GM19328 (cell line): ENCODE data around the gene SYNPO.

Experiments used
- ATAC-seq: cut with Tn5 transposase; IDR thresholded peaks from one replicate; pipeline ENCODE4 v1.9.1; 2021; ENCODE audit warnings: mild to moderate bottlenecking, moderate library complexity; ENCODE audit not compliant: unreplicated experiment

The SYNPO gene

GRCh38 chr5:150623878-150624216, 16.6 kb upstream of the SYNPO start:
- ATAC-seq = no peak

- peak; percentile 38 for ATAC-seq
Measured at GRCh38 chr5:150624334-150625163, 15.9 kb upstream of the SYNPO start.

- ATAC-seq = no peak
Measured at GRCh38 chr5:150625164-150625535, 15.3 kb upstream of the SYNPO start.

DNA sequence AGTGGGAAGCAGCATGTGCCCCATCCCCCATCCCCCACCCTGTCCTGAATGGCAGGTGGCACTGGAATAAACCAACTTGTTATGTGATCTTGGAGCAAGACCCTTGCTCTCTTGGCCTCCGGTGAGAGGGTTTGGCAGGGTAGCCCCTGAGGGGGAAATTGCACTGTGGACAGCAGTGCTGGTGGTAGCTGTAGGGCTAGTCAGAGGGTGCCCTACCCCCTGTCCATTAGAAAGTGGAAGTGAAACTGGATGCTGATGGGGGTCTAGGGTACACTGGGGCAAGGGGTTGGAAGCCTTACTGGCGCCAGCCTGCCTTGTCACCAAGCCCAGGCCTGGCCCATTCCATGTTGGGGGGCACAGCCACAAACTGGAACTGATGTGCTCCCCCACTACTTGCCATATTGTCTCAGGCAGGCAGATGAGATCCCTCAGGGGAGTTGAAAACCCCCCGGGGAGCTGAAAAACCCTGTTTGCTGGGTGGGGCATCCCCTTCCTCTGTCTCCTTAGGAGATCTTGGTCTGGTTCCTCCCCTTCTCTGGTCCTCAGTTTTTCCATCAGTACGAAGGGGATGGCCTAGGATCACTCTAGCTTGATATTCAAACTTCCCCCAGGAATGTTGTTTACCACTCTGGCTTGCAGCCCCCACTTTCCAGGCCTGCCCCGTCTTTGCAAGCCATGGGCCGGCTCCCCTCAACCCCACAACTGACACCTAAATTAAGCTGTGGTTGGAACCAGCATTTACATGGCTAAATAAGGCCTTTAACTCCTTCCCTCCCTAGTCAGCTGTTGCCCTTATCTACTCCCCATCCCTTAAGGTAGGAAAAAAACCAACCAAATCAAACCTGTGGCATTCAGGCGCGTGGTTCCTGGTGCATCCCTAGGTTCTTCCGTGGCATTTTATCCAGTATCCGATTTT, 14.4 kb upstream of the SYNPO start:
- peak; percentile 34 for ATAC-seq

DNA sequence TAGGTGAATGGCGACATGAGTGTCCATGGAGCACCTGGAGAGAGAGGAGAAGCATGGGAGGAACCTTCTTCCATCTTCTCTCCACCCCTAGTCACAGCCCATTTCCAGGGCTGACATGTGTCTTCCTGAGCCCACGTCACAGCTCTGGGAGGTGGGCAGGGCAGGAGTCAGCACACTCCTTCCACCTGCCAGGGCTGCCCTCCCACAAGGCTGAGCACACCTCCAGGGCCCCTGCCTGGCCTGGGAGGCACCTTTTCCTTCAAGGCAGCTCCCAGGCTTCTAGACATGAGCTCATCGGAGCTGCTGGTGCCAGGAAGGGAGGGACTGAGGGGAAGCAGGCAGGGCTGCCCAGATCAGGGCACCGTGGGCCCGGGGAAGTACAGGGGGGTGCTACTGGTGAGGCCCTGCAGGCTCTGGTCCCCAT, 13.6 kb upstream of the SYNPO start:
- no peak for ATAC-seq

GRCh38 chr5:150627731-150628545, 12.5 kb upstream of the SYNPO start:
- ATAC-seq = no peak

GRCh38 chr5:150628936-150629485, 11.4 kb upstream of the SYNPO start:
- no peak for ATAC-seq

DNA sequence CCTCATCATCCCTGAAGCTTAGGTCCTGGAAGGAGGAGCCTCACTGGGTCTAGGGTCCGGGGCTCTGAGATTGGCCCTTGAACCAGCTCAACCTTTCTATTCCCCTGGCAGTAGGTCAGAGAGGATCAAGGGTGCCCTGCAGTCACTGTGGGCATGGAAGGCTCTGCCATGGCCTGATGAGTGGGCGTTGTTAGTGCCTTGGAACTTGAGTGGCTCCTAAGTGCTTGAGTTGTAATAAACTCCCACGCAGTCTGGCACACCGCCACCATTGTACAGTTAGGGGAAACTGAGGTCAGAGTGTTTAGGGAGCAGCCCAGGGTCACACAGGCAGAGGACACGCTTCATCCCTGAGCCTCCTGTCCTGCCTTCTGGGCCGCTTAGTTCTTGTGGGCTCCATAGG, 10.4 kb upstream of the SYNPO start:
- no peak for ATAC-seq

DNA sequence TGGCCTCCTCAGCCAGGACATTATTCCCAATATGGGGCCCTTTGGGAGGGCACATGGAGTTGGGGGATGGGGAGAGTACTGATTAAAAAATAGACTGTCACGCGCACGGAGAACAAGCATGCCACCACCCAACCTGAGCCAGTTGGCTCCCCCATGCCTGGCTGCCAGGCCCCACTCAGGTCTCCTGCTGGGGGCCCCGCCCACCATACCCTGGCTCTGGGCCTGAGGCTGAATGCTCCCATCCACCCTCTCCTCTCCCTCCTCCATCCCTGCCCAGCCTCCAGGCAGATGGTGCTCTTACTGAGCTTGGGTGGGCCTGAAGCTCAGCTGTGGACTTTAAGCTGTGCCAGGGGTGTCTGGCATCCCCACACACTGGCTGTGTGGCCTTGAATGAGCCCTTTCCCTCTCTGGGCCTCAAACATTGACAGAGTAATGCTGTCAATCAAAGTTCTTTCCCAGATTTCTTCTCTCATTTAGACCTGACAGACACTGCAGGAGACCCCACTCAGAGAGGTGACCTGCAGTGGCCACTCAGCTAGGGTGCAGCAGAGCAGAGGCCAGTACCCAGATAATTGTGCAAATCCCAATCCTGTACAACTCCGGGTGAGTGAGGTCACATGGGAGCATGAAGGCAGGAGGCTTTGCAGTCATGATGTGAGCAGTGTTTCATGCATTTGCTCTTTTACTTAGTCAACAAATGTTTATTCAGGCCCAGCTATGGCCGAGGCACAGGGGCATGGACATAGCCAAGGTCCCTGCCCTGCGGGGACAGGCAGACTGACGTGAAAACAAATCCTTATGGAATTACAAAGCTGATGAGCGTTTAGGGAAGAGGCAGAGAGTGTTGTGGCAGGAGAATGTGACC, 9.8 kb upstream of the SYNPO start:
- ATAC-seq = no peak

DNA sequence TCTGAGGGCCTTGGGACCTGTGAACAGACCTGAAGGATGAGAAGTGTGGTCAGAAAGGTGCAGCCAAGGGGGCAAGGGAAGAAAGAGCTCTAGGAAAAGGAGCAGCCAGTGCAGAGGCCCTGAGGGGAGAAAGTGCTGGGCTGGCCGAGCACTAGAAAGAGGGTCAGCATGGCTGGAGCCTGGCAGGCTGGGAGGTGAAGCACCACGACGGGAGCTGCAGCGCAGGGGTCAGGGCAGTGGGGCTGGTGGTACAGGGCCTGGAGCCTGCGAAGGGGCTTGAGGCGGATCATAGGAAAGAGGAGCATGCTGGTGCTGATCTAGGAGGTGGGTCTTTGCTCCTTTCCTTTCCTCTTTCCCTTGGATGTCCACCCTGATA, 9.1 kb upstream of the SYNPO start:
- ATAC-seq = no peak

DNA sequence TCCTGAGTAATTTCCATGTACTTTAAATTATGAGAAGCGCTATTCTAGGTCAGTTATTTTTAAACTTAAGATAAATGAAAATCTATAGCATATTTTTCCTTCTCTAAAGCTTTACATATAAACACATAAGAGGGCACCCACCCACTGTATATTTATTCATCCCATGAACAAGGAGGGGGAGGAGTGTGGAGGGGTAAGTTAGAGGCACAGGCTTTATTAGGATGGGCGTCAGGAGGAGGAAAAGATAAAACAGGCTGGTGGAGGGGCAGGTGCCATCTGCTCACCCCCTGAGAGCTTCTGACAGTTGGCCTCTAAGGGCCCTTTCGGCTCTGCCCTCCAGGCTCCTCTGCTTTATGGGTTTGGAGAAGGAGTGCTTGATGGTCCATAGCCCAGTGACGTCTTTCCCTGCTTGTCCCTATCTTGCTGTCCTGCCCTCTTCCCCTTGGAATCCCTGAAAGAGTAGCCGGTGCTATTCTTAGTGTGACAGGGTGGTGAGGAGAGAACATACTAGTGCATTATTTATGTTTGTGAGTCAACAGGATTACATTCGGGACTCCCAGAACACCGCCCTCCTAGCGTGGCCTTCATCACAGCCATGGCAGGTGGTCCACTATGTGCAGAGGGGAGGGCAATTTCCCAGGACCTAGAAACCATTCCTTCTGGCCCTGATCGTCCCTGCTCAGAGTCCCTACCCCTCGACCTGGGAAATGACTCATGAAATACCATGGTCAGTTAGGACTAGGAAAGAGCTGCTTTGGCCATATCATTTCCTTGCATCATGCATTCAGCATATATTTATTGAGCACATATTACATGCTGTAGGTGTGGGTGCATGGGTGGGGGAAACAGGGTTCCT, 7.9 kb upstream of the SYNPO start:
- no peak for ATAC-seq

- ATAC-seq = no peak
Measured at GRCh38 chr5:150633429-150633828, 7.0 kb upstream of the SYNPO start.

GRCh38 chr5:150636391-150637244, 3.8 kb upstream of the SYNPO start:
- no peak for ATAC-seq

DNA sequence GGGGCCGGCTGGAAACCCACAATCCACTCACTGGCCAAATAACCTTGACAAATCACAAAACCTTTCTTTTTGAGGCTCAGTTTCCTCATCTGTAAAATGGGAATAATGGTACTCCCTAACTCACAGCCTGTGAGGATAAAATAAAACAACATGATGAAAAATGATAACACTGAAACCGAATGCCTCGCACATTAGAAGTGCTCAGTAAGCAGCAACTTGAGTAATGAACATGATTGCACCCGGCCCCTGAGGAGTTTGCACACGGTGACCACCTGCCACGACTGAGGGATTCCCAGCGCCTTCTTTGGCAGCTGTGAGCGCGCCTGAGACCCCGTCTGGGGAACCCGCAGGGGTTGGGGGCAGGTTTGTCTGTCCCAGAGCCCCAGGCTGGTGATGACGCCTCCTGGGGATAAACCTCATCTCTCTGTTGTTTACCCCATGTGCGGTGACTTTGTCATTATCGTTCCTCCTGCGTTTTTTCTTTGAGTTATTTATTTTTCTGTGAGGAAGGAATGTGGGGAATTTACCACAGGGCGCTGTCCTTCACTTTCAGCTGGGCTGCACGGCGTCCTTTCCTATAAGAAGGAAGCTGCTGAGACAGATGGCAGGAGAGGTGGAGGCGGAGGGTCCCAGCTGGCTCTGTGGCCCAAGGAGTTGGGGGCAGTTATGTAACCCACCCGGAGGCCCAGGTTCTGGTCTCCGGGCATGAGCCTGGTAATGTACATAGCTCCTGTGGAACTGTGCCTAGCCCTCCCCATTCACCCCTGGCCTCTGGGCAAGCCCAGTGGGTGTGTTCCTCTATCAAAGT, 3.0 kb upstream of the SYNPO start:
- ATAC-seq = no peak

DNA sequence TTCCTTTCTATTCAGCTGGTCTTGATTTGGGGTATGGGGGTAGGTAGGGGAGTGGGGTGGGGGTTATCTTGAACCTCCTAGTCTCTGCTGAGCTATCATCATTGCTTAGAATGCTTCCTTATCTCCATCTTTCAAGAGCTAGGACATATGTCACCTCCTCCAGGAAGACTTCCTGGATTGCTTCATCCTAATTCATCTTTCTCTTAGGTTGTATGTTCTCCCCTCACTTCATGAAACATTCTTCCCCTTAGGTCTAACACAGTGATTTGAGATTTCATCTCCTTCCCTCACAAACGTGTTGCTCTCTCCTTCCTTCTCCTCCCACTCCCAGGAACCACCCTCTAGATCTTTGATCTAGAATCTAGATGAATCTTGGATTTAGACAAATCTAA, 2.4 kb upstream of the SYNPO start:
- ATAC-seq = no peak

- ATAC-seq = no peak
Measured at GRCh38 chr5:150638488-150639376, 1.7 kb upstream of the SYNPO start.

- ATAC-seq = no peak
Measured at GRCh38 chr5:150639377-150639692, 1.1 kb upstream of the SYNPO start.
